Sigmoid colon (tissue), 7 donors: ENCODE measurements around the gene TEX44. TPM values are rescaled to one million over a fixed set of nuclear protein-coding genes. Genes with fewer than 3 reads are reported as not detected.
A peak's percentile ranks its signal among the peaks of the same experiment; 100 is the strongest.

Experiments
- DNase-seq: peaks from one replicate; pipeline ENCODE4 v3.0.0-alpha.2; 2019
- H3K27ac ChIP-seq, 4 donors: fragments of 200-600 bp; sonication (generic); one replicate each; pipeline ENCODE4 v1.5.1; 2016 to 2019; ENCODE audit warnings: mild to moderate bottlenecking in 1 of 4
- H3K27me3 ChIP-seq, 3 donors: fragments of 200-600 bp; sonication (generic); one replicate each; pipeline ENCODE4 v1.5.1; 2019; ENCODE audit warnings: mild to moderate bottlenecking in 1 of 3
- H3K36me3 ChIP-seq, 4 donors: fragments of 200-600 bp; sonication (generic); one replicate each; pipeline ENCODE4 v1.5.1; 2016 to 2019
- H3K4me1 ChIP-seq, 4 donors: fragments of 200-600 bp; sonication (generic); one replicate each; pipeline ENCODE4 v1.5.1; 2017 to 2019
- H3K4me3 ChIP-seq, 4 donors: fragments of 200-600 bp; sonication (generic); one replicate each; pipeline ENCODE4 v1.5.1; 2017 to 2019; ENCODE audit warnings: mild to moderate bottlenecking in 2 of 4, moderate library complexity in 1 of 4
- H3K9me3 ChIP-seq, 4 donors: fragments of 200-600 bp in 3 of 4; sonication (generic) in 3 of 4; one replicate each; pipeline versions ENCODE4 v1.5.1 to v1.6.1; 2013 to 2019
- EP300 ChIP-seq, 4 donors: sonication (generic); formaldehyde crosslinking; IDR thresholded peaks; one replicate each; pipeline ENCODE4 v1.6.1; 2017; ENCODE audit warnings: antibody characterized with exemption in 4 of 4
- POLR2A ChIP-seq, 2 donors: fragments of 450-650 bp; IDR thresholded peaks; one replicate each; pipeline ENCODE4 v1.6.1; 2016; ENCODE audit warnings: antibody characterized with exemption in 2 of 2, mild to moderate bottlenecking in 2 of 2, moderate library complexity in 2 of 2
- POLR2AphosphoS5 ChIP-seq, 4 donors: sonication (generic); formaldehyde crosslinking; IDR thresholded peaks; one replicate each; pipeline ENCODE4 v1.6.1; 2017; ENCODE audit warnings: antibody characterized with exemption in 4 of 4
- WGBS, 2 donors: extraction: QIAGEN DNeasy Blood & Tissue Kit; methylation state at CpG; one replicate each; pipeline ENCODE4 v1.1.7; 2013; 5-methylcytosine and 5-hydroxymethylcytosine counted together
- intact Hi-C: fragments of 100-400 bp; cut with DNase I; formaldehyde crosslinking; loops from one replicate; pipeline ENCODE4 v1.15.1; 2023
- polyA plus RNA-seq, 3 donors: library from polyadenylated mRNA; stranded (reverse); fragments of 200-250 nt; gene quantifications; one replicate each; pipeline ENCODE4 v1.2.3, GENCODE V29; 2013
- total RNA-seq, 4 donors: library from RNA; depleted of rRNA; stranded (reverse); fragments of >200 nt; gene quantifications; one replicate each; pipeline ENCODE4 v1.1.0, GENCODE V29; 2016
- TF ChIP-seq, protein P1 (sequence below), 4 experiments: fragments of 450-650 bp in 3 of 4; fragments of 200-600 bp in 1 of 4; IDR thresholded peaks; one replicate each; pipeline ENCODE4 v1.5.1; 2016 to 2019; ENCODE audit warnings: antibody characterized with exemption in 4 of 4, mild to moderate bottlenecking in 3 of 4, moderate library complexity in 2 of 4
- donor health status: healthy with polysubstance abuse.
- donor health status: Bipolar disorder and iron deficiency.
- donor health status: healthy.

Gene TEX44
- total and polyA plus RNA-seq, 7 donors, result not detected

DNA sequence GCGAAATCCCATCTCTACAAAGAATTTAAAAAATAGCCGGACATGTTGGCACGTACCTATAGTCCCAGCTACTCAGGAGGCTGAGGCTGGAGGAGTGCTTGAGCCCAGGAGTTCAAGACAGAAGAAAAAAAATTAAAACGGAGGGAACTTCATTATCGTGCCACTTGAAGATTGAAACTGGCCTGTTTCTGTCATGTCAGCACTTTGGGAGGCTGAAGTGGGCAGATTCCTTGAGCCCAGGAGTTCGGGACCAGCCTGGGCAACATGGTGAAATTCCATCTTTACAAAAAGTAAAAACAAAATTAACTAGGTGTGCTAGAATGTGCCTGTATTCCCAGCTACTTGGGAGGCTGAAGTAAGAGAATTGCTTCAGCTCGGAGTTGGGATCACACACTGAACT lies 3.0 kb upstream of the TEX44 start:
- Histone ChIP-seq H3K27ac (no peak overlapping the region), H3K4me3 (no peak overlapping the region), H3K9me3 (no peaks in the 10 kb centered on the region), H3K4me1 (no peaks in the 10 kb centered on the region), H3K27me3 (no peaks in the 10 kb centered on the region), H3K36me3 (no peaks in the 10 kb centered on the region)
- WGBS, 2 donors, result 92 to 95% methylated on average over 7 of the region's 7 CpGs
- intact Hi-C loops, result no loop called here
- TF ChIP-seq POLR2A (IDR thresholded peaks at IDR 0.05) (no peak), EP300 (IDR thresholded peaks at IDR 0.05) (no peak), POLR2AphosphoS5 (IDR thresholded peaks at IDR 0.05) (no peak)
- TF ChIP-seq, protein P1, sequence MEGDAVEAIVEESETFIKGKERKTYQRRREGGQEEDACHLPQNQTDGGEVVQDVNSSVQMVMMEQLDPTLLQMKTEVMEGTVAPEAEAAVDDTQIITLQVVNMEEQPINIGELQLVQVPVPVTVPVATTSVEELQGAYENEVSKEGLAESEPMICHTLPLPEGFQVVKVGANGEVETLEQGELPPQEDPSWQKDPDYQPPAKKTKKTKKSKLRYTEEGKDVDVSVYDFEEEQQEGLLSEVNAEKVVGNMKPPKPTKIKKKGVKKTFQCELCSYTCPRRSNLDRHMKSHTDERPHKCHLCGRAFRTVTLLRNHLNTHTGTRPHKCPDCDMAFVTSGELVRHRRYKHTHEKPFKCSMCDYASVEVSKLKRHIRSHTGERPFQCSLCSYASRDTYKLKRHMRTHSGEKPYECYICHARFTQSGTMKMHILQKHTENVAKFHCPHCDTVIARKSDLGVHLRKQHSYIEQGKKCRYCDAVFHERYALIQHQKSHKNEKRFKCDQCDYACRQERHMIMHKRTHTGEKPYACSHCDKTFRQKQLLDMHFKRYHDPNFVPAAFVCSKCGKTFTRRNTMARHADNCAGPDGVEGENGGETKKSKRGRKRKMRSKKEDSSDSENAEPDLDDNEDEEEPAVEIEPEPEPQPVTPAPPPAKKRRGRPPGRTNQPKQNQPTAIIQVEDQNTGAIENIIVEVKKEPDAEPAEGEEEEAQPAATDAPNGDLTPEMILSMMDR (IDR thresholded peaks at IDR 0.05), result no peak
- no peak for DNase-seq

DNA sequence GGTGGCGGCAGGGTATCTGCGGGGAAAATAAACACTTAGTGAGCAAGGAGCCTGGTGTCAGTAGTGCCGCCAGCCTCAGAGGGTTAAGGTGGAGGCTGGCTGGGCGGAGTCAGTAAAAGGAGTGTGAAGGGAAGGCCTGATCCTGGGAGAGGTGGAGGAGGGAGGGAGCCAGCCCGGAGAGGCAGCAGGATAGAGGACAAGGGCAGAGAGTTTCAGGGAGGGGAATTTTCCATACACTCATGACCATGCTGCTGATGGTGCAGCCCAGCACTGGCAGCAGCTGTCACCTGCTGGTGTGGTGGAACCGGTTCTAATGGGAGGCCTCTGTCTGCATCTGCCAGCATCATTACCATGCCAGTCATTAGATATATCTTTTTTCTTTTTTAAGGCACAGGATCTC lies 2.0 kb upstream of the TEX44 start:
- H3K4me1 ChIP-seq, result no peaks in the 10 kb centered on the region
- no peak overlapping the region for H3K4me3 ChIP-seq
- intact Hi-C loops, result no loop called here
- no peaks in the 10 kb centered on the region for H3K9me3 ChIP-seq
- H3K27ac ChIP-seq, result no peak overlapping the region
- H3K27me3 ChIP-seq, result no peaks in the 10 kb centered on the region
- H3K36me3 ChIP-seq, result no peaks in the 10 kb centered on the region
- WGBS, 2 donors, result 14 to 73% methylated on average over 6 of the region's 6 CpGs
- DNase-seq, result no peak
- TF ChIP-seq EP300 (IDR thresholded peaks at IDR 0.05), result no peak
- TF ChIP-seq, protein P1 (IDR thresholded peaks at IDR 0.05), result no peak
- TF ChIP-seq POLR2A (IDR thresholded peaks at IDR 0.05), result no peak
- no peak for TF ChIP-seq POLR2AphosphoS5 (IDR thresholded peaks at IDR 0.05)

DNA sequence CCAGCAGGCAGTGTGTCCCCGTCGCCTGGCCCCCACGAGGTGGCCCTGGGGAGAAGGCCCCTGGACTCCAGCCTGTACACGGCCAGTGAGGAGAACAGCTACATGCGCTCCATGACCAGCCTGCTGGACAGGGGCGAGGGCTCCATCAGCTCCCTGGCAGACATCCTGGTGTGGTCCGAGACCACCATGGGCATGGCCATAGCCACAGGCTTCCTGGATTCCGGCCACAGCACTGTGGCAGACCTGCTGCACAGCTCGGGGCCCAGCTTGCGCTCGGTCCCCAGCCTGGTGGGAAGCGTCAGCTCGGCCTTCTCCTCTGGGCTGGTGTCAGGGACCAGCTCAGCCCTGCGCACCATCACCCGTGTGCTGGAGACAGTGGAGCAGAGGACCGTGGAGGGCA lies 1.0 kb downstream of the TEX44 start:
- H3K27ac ChIP-seq, result no peak overlapping the region

DNA sequence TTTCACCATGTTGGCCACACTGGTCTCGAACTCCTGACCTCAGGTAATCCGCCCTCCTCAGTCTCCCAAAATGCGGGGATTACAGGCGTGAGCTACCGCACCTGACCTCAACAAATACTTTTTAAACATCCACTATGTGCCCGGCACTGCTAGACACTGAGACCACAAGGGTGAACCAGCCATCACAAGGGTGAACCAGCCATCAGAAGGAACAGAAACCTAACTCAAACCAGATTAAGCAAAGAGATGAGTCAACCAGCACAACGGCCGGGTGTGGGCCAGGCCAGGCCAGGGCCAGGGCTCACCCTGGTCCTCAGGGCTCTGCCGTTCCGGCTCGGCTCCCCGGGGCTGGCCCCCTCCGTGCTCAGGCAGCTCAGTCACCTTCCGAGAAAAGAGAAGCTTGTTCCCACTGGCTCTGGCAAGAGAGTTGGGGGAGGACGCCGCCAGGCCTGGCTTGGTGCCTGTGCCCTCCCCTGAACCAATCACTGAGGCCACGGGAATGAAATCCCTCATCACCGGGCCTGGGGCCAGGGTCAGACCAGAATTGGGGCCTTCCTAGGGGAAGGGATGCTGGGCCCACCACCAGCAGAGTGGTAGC lies 4.4 kb downstream of the TEX44 start:
- H3K36me3 ChIP-seq, result no peaks in the 10 kb centered on the region
- no peak overlapping the region for H3K4me3 ChIP-seq
- H3K4me1 ChIP-seq, result peaks cover 0 to 26% (median 15%) of the 10 kb centered on the region in 4 donors
- no peaks in the 10 kb centered on the region for H3K27me3 ChIP-seq
- intact Hi-C loops, result no loop called here
- DNase-seq, result no peak
- 79 to 90% methylated on average over 18 of the region's 18 CpGs for WGBS, 2 donors
- H3K27ac ChIP-seq, result peak overlapping the region in 3 of 4 donors; percentile 6 to 37 (median 26)
- peak in 1 of 4 donors; percentile 11 for TF ChIP-seq POLR2AphosphoS5 (IDR thresholded peaks at IDR 0.05)
- TF ChIP-seq POLR2A (IDR thresholded peaks at IDR 0.05), result no peak
- no peaks in the 10 kb centered on the region for H3K9me3 ChIP-seq

More for the DNA sequence above, 1.0 kb downstream of the TEX44 start:
- DNase-seq, result no peak
- Histone ChIP-seq H3K9me3 (no peaks in the 10 kb centered on the region), H3K4me1 (peaks cover 0 to 9% (median 8%) of the 10 kb centered on the region in 4 donors), H3K27me3 (no peaks in the 10 kb centered on the region), H3K4me3 (no peak overlapping the region), H3K36me3 (no peaks in the 10 kb centered on the region)
- WGBS, 2 donors, result 97% methylated on average over 16 of the region's 16 CpGs
- no peak for TF ChIP-seq EP300 (IDR thresholded peaks at IDR 0.05)
- TF ChIP-seq POLR2A (IDR thresholded peaks at IDR 0.05), result no peak
- TF ChIP-seq, protein P1 (IDR thresholded peaks at IDR 0.05), result no peak
- TF ChIP-seq POLR2AphosphoS5 (IDR thresholded peaks at IDR 0.05), result no peak
- intact Hi-C loops, result no loop called here

DNA sequence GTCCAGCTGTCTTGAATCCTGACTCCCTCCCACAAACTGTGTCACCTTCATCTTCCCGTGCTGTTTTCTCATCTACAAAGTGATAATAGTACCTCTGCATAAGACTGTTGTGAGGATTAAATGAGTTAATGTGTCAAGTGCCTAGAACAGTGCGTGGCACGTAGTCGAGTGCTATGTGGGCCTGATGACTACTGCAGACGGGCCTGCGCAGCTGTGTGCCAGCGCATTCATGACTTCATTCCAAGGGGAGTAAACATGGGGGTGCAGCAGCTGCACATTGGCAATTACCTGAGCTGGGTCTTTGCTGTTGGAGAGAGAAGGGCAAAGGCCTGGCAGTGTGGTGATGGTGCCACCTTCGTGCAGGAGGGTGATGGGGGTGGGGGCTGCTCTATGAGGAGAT lies 5.0 kb downstream of the TEX44 start:
- WGBS, 2 donors, result 84 to 93% methylated on average over 8 of the region's 8 CpGs
- Histone ChIP-seq H3K27me3 (no peaks in the 10 kb centered on the region), H3K36me3 (no peaks in the 10 kb centered on the region), H3K27ac (peak overlapping the region in 2 of 4 donors; percentile 26 to 37), H3K4me3 (no peak overlapping the region), H3K4me1 (peaks cover 0 to 31% (median 17%) of the 10 kb centered on the region in 4 donors), H3K9me3 (no peaks in the 10 kb centered on the region)
- no peak for TF ChIP-seq EP300 (IDR thresholded peaks at IDR 0.05)
- no peak for TF ChIP-seq POLR2AphosphoS5 (IDR thresholded peaks at IDR 0.05)
- TF ChIP-seq, protein P1 (IDR thresholded peaks at IDR 0.05), result no peak
- TF ChIP-seq POLR2A (IDR thresholded peaks at IDR 0.05), result no peak
- no peak for DNase-seq
- intact Hi-C loops, result no loop called here
